HG03575 (cell line): ENCODE measurements around the gene PTGS1.

ENCODE experiments used
- ATAC-seq: cut with Tn5 transposase; IDR thresholded peaks from one replicate; pipeline ENCODE4 v1.9.1; 2021; ENCODE audit not compliant: unreplicated experiment, insufficient number of reproducible peaks, low FRiP score; ENCODE audit errors: extremely low read depth

Gene PTGS1

DNA sequence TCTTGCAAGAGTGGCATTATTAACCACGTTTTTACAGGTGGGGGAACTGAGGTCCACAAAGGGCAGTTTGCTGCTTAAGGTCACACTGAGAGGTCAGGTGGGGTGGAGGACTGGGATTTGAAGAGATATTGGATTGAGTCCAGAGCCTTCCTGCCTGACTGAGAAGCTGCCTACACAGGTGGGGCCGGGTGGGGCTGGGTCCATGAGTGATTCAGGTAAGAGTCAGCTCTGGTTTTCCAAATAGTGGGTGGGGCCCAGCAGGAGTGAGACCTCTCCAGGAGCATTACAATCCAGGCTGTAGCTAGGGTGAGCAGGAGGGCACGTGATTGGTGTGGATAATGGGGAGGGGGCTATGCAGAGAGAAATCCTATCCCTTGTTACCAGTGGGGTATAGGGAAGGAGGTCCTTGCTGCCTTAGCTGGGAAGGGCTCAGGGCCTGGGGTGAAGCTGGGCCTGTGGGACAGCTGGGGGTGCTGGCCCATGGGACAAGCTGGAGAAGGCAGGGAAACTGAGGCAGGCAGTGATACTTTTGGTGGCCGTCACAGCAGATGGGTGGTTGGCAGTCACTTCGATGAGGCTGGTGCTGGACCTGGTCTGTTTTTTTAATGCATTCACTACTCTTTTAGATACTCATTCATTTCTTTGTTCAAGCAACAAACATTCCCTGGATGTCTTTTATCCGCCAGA lies 2.9 kb upstream of the PTGS1 start:
- ATAC-seq, result no peak

GRCh38 chr9:122368642-122369041 lies 2.2 kb upstream of the PTGS1 start:
- ATAC-seq, result no peak

DNA sequence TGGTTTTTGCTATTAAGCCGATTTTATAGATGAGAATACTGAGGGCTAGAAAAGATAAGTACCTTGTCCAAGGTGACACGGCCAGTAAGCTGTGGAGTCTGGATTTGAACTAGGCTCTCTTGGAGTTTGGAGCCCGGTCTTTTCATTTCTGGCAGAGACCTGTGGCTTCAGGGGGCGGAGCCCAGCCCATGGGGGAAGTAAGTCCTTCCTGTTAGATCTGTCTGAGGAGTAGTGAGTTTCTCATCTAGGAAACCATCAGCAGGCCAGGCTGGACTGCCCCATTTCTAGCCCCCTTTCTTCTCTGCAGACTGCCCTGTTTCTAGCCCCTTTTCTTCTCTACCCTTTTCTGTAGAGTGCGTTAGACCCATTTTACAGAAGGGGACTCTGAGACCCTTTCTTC lies 521 bp upstream of the PTGS1 start:
- ATAC-seq, result no peak

- no peak for ATAC-seq
These were observed 1.0 kb downstream of the PTGS1 start for GRCh38 chr9:122371846-122372245.

DNA sequence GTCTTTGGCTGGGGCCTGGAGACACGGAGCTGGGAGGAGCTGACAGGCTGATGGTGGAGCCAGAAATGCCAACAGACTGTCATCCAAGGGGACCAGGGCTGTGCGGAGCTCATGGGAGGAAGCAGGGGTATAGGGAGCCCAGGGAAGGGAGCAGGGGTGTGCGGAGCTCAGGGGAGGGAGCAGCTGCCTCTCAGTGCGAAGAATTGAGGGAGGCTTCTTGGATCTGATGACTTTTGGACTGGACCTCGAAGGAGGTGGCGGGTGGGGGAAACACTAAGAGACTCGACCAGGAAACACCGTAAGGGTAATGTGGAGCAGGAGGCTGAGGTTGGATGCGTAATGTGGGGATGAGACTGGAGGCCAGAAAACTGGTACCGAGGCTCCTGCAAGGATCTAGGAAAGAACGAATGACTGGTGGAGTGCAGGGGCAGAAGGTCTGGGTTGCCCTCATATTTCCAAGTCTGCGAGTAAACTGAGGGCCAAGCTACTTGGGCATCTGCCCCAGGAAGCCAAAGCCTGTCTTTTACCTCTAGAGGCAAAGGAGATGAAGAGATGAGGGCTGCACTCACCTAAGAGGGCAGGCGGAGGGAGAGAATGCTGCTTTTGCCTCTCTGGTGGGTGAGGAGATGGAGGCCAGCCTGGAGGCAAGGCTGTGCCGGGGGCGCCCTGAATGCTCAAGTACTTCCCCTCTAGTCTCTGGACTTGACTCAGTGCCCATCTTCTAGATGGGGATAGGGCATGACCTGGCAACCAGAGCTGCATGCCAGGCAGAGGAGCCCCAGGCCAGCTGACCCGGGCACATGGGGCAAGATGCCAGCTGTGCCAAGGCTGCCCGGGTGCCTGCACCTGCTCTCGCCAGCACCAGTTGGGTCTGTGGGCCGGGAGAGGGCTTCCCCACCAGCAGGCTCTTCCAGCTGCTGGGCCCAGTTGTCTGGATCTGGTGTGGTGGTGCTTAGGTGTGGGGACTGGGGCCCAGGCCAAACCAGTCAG lies 2.3 kb downstream of the PTGS1 start:
- no peak for ATAC-seq

DNA sequence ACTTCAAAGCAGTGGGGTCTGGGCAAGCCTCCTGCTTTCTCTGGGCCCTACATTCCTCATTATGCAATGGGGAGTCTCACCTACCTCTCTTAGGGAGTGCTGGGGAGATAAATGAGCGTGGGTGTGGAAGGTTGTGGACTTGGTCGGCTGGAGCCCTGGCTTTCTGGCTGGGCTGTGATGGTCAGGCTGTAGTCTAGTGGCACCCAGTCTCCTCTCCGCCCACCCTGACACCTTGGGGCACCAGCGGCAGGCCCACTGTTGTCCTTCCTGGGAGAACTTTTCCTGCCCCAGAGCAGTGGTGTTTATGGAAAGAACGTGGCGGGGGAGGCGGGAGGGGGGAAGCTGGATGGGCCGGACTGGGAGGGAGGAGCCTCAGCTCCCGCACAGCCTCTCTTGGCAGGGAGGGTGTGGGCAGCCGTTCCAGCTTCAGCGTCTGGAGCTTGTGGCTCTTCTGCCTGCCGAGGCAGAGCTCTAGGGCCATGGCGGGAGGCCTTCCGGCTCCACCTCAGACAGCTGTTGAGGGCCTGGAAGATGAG lies 4.1 kb downstream of the PTGS1 start:
- ATAC-seq, result no peak

- no peak for ATAC-seq
These were observed 6.0 kb downstream of the PTGS1 start for GRCh38 chr9:122376796-122377195.

DNA sequence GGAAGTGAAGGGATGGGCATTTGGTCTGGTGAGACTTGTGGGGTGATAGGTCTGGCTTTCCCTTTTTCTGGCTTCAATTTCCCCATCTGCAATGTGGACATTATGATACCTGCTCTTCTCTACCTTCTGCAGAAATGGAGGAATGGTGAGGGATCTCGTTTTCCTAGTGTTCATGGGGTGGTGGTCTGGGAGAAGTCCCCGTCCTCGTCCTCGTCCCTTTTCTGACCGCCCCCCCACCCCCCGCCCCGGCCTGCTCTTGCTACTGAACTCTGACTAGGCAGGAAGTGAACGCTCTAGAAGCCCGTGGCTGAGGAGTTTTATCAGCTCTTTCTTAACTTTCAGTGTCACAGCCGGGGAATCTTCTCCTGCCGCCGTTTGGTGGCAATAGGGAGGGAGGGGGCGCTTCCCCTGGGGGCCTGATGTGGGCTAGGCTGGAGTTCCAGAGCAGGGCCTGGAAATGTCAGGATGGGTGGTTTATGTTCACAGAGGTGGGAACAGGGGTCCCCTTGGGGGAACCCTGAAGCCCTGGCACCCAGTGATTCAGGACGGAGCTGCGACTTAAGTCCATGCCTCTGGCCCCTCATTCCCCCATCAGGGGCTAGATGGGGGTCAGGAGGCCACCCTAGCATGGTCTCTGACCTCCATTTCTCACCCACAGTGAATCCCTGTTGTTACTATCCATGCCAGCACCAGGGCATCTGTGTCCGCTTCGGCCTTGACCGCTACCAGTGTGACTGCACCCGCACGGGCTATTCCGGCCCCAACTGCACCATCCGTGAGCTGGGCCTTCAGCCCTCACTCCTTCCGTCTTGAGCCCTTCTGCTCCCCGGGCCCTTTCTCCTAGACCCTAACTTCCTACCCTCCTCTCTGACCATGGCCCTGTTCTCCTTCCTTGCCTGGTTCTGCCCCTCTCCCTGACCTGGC lies 6.7 kb downstream of the PTGS1 start:
- no peak for ATAC-seq

DNA sequence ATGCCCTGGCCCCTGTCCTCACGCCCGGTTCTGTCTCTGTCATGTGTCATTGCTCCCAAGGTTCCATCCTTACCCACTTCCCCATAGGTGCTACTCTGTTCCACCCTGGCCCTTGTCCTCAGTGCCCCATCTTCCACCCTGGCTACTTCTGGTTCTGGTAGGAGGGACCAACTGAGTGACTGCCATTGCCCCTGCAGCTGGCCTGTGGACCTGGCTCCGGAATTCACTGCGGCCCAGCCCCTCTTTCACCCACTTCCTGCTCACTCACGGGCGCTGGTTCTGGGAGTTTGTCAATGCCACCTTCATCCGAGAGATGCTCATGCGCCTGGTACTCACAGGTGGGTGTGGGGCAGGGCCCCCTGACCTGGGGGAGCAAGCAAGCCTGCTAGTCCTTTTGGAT lies 7.4 kb downstream of the PTGS1 start:
- no peak for ATAC-seq

DNA sequence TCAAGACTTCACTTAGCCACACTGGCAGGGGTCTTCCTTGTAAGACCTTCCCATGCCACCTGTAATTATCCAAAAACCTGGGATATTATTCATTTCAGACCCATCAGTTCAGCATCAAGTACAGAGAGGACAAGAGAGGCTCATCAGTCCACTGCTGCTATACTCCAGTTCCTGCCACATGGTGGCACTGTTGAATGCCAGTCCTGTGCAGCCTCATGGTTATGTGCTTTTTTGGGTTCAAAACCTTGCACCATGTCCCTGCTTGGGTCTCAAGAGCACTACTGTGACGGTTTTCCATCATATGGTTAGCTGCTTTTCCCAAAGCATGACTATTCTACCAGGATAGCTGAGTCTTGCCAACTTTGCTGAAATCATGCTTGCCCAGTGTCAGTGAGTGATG lies 8.5 kb downstream of the PTGS1 start:
- ATAC-seq, result no peak

DNA sequence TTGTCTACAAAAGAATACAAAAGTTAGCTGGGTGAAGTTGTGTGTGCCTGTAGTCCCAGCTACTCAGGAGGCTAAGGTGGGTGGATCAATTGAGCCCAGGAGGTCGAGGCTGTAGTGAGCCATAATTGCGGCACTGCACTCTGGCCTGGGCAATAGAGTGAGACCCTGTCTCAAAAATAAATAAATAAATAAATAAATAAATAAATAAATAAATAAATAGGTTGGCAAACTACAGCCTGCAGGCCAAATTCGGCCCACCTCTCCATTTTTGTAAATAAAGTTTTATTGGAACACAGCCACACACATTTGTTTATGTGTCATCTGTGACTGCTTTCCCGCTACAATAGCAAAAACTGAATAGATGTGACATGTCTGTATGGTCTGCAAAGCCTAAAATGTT lies 9.5 kb downstream of the PTGS1 start:
- no peak for ATAC-seq

DNA sequence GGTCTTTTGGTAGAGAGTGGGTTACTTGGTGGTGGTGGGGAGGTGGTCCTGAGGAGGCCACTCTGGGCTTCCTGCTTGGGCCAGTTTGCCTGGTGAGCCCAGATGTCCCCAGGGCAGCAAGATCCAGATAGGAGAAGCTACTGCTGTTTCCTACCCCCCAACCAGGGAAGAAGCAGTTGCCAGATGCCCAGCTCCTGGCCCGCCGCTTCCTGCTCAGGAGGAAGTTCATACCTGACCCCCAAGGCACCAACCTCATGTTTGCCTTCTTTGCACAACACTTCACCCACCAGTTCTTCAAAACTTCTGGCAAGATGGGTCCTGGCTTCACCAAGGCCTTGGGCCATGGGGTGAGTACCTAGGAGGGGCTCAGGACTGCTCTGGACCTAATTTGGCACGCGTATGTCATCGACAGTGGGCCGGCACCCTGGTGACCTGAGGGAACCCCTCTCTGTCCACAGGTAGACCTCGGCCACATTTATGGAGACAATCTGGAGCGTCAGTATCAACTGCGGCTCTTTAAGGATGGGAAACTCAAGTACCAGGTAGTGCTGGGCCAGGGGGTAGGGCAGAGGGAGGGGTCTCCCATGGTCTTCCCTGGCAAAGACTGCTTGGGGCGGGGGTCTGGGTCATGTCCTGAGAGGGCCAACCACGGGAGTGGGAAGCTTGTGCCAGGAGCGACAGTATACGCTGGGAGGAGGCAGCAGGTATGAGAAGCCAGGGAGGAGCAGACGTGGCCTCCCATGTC lies 10.6 kb downstream of the PTGS1 start:
- no peak for ATAC-seq

DNA sequence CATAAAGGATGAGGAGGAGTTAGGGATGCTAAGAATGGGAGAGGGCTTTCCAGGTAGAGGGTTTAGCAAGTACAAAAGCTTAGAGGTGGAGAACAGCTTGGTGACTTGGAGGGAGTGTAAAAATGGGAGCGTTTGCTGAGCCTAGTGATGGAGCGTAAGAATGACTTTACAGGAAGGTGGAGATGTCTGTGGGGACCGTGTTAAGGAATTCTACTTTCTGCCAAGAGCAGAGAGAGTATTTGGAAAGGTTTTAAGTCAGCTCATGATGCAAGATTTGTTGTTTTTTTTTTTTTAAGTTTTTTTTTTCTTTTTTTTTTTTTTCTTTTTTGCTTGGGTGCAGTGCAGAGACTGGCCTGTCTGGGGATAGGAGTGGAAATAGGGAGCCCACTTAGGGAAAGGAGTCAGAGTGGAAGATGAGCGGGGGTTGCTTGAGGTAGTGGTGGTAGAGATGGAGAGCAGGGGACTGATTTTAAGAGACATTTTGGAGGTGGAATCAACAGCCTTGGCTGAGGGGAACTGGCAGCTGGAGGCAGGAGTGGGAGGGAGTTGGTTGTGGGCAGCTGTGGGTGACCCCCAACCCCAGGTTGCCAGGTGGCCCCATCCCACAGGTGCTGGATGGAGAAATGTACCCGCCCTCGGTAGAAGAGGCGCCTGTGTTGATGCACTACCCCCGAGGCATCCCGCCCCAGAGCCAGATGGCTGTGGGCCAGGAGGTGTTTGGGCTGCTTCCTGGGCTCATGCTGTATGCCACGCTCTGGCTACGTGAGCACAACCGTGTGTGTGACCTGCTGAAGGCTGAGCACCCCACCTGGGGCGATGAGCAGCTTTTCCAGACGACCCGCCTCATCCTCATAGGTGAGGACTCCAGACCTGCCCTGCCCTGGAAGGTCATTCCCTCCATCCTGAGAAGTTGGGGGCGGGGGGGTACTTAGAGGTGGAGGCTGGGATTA lies 12.4 kb downstream of the PTGS1 start:
- no peak for ATAC-seq

DNA sequence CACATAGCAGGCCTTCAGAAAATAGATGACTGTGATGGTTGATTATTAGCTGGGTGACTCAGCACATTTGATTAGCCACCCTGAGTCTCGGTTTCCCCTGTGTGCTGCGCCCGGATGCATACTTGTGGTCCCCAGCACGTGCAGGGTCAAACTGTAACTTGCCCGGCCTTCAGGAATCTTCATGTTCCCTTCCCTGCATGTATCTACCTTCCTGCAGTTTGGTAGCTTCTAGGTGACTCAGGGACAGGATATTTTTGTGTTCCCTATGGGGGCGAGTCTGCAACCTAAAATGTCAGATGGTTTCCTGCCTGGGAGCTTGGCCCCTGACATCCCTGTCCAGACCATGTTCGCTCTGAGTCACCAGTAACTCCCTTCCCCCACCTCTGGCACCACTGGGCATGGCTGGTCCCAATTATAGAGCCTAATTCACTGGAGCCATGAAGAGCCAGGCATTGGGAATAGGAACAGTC lies 13.2 kb downstream of the PTGS1 start:
- no peak for ATAC-seq

- no peak for ATAC-seq
These were observed 15.6 kb downstream of the PTGS1 start for GRCh38 chr9:122386311-122386872.

- ATAC-seq, result no peak
These were observed 16.7 kb downstream of the PTGS1 start for GRCh38 chr9:122387536-122387935.

DNA sequence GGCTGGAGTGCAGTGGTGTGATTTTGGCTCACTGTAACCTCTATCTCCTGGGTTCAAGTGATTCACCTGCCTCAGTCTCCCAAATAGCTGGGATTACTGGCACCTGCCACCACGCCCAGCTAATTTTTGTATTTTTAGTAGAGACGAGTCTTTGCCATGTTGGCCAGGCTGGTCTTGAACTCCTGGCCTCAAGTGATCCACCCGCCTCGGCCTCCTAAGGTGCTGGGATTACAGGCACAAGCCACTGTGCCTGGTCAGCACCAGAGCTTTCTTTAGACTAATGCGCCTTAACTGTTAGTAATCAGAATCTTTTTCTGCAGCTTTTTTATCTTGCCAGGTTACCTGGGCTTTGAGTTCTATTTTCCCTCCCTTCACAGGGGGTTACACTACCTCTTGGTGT lies 18.4 kb downstream of the PTGS1 start:
- ATAC-seq, result no peak
